Fibroblast of peridontal ligament (primary cell): ENCODE measurements around the gene CMSS1.

Source experiments
- DNase-seq: peaks from one replicate; pipeline ENCODE4 v3.0.0-alpha.2; 2010; ENCODE audit errors: extremely low read depth

The CMSS1 gene

DNA sequence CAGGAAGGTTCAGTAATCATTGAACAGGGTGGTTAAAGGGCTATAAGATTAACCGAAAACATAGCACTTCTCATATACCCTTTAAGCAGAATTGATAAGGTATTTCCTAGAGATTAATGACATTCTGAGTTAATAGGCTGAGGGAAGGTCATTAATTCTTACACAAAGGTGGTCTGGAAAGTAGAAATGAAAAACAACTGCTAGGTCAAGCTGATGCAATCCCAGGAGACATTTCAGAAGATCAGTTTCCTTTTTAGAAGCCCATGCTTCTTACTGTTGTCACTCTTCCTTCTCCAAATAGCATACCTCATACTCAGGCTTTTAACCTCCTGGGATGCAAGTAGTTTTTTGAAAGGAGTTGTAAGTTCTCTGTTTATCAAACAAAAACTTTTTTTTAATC lies 287.8 kb downstream of the CMSS1 start:
- DNase-seq: peak; percentile 39

DNA sequence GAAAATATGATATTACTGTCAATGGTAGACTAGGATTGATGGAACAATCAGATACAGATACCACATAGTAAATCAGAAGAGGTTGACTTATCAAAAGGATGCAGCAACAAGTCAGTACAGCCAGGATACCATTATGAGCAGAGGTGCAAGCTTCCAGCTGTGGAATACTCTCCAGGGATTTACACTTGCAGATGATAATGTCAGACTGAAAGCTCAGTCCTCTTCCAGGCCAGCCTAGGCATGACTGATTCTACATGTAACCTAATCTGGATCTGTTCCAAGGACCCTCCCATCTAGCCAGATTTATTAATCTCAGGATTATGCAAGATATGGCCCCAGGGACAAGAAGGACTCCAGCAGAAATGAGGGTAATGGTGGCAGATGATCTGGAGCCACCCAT lies 288.4 kb downstream of the CMSS1 start:
- DNase-seq: no peak

DNA sequence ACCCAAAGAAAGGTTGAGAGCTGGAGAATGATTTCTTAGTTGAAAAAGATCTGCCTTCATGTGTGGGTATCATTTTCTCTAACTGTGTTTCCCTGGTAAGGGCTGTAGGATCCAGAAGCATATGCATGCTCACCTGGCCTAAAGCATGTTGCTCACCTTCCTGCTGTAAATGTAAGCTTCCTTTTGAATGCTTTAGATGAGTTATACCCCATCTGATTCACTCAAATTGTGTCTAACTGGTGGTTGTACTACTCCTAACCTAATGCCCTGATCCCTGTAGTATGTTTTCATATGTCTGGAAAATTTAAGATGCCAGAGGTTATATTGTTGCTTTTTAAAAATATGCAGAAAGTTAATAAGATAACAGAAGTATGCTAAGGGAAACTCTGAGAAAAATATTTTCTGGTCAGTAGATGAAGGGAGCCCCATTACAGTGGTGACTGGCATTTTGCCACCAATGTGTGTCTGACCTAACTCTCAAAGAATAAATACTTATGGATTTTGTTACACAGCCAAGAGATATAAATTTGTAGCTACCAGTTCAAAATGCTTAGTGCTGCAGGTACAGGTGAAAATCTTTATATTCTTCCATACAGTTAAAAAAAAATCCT lies 289.0 kb downstream of the CMSS1 start:
- peak; percentile 46 for DNase-seq

DNA sequence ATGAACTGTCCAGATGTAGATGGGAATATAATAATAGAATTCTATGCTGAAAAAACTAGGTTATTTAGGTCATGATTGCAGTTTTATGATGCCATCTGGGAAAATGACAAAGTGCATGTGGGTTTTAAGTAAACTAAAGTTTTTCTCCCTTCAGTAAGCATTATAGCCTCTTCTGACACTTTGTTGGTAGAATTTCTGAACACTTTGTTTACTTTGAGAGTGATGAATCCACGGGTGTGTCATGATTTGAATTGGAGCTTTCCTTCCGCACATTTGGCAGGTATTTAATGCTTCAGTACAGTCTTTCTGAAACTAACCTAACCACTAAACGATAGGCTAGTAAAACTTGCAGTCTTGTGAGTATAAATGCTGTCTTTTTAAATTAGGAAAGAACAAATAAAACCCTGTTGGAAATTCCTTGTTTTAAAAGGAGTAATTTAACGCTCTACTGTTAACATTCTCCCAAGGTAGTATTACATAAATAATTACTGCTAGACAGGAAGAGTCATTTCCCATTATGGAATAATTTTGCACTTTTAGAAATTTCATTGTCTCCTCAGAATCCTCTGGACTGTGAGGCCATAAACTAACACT lies 289.7 kb downstream of the CMSS1 start:
- peak; percentile 61 for DNase-seq

DNA sequence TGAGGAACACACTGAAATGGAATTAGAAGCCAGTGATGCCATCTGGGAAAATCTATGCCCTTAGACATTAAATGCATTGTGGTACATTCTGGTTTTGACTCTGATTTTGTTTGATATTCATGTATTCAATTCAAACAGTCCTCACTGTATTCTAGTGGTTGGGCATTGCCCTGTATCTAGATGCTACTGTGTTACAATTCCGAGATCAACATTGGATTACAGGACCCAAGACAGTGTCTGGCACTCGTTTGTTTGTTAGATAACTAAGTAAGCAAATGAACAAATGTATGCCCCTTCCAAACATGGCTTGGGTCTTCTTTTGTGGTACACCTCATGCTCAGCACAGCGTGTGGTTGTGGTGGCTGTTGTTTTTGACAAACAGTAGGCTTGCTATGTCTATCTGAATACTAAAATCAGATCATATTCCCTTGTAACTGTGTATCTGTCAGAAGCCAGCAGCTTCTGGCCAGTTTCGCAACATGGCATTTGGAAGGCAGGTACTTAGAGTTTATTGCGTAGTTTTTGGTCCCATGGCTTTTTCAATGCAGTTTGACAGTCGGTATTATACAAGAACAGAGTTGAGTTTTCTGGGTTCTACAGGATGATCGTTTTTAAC lies 290.9 kb downstream of the CMSS1 start:
- no peak for DNase-seq

DNA sequence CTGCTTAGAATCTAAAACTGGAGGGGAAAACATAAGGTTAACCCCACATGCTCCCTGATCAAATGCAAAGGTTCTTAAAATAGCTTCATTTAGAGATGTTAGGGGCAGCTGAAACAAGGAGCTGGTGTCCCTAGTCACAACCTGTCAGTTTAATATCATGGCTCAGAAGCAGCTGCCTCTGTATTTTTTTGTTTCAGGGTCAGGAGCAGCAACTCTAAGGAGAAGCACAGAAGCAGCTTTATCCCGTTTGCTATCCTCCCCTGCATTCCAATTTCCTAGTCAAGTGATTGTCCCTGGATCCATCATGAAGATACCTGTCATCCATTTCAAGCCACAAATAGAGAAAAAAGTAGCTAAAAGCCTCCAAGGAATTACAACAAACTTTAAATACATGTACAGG lies 292.5 kb downstream of the CMSS1 start:
- no peak for DNase-seq

DNA sequence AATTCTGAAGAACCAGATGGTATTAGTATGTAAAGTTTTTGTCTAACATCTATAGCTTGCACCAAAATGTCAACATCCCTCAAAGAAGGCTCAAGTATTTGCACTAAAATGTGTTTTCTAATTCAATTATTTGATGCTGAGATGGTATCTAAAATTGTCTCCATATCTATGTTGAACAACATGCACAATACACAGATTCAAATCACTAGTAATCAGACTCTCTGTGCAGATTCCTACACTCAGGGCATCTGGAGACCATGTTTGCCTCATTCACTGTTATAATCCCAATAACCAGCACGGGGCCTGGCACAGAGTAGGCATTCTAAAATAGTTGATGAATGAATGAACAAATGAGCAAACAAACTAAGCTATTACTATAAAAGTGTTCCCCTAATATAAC lies 294.1 kb downstream of the CMSS1 start:
- no peak for DNase-seq

DNA sequence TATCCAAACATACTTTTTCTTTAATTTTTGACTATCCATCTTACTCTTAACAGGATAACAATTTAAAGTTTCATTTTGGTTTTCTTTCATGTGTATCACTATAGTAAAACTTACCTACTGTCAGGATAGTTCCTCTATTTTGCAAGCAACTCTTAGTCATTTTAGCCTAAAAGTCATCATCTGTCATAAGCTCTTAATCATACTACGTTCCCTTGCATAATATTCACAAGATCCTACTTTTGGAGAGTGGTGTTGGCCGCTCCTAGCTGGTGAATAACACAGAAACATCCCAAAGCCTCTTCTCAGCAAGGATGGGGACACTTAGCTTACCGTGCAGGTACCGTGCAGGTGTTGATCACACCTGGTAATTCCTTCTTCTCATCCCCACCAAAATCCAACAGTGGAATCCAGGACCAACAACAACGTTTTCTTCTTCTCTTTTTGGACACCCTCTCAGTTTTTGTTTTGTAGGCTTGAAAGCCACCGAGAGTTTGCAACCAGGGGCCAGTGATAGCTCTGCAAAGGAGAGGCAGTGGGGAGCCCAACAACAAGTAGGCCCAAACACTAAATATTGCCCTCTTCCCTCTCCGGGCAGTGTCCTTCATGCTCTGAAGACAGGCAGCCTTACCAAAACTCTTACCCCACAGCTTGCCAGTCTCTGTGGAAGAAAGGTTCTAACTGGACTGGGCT lies 296.2 kb downstream of the CMSS1 start:
- no peak for DNase-seq

DNA sequence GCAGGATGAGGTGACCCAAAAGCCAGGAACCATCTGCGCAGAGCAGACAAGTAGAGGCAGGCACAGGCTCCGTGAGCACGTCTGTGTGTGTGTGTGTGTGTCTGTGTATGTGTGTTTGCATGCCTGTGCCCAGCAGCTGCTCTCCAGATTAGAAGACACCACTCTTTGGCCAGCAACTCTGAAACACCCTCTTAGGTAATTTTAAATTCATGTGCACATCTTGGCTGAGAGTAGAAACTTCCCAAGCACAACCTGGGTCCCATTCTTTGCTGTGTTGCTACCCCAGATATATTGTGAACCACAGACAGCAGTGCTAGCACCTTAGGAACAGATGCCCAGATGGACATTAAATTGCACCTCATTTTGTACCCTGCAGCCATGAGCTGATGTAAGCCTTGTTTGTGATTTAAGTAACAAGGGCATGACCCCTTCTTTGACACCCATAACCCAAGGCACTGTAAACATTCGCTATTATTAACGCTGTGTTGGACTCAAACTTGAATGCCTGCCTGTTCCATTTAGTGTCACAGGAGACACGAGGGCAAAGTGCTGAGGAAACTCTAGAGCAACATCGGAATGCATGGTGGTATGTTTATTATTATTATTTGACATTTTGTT lies 296.9 kb downstream of the CMSS1 start, which contains the start of gene FILIP1L:
TSS of gene FILIP1L (minus strand) at position 89 of the 618 bp plus-strand sequence.
- no peak for DNase-seq

DNA sequence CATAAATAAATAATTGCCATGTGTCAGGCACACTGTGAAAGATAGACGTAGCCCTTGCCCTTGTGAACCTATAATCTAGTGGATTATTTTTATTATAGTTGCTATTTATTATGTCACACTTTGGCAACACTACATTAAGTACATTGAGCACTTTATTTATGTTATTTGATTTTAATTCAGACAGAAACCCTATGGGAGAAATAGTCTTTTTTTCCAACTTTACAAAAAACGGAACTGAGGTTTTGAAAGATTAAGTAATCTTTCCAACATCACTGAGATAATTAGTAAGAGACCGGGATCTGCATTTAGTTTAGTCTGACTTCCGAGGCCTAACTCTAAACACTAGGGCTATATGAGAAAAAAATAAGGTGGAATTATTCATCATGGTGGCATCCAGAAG lies 299.4 kb downstream of the CMSS1 start:
- DNase-seq: no peak

DNA sequence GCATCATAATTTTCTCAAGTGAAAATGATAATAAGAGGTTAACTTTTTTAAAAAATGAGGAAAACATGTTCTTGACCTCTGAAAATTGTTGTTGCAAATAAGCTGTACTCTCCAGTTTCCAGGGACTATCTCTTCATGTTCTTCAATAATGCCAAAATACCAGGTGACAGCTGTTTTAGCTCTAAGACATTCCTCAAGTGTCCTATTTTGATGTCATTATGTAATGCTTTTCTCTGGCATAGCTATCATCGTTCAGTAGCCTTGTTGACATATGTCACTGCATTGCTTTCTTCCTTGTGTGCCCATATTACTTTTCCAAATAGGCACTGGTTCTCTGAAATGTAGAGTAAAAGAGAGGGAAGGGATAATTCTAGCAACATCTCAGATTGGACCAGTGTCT lies 302.4 kb downstream of the CMSS1 start:
- DNase-seq: no peak

DNA sequence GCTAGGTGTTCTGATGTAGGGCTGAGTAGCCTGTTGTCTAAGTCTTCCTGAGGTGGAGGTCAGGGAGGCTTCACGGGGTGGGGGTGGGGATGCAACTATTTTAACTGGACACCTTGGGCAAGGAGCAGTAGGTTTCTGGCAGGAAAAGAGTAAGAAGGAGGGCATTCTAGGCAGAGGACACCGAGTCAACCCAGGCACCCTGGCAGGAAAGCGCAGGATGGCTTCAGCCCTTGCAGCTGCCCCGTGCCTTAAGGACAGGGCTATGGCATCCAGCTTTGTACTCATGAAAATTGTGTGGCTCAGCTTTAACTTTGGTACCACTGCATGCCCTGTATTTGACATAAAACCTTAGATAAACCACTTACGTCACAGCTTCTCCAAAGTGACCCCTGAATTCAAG lies 303.0 kb downstream of the CMSS1 start:
- DNase-seq: no peak

DNA sequence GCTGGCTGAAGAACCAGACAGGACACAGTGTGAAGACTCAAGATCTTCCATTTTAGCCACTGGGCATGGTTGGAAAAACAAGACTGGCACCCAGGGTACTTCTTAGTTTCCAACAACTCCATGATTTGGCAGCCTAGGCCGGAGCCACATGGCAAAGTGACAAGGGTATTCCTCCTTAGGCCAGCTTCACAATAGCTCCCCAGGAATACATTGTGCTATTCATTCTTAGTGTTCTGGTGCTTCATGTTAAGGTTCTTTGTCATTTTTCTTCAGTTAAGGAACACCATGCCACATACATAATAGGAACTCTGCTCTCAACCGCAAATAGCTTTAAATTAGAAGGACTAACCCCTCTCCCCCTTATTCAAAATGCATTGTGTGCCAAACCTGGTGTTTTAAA lies 304.7 kb downstream of the CMSS1 start:
- DNase-seq: no peak

DNA sequence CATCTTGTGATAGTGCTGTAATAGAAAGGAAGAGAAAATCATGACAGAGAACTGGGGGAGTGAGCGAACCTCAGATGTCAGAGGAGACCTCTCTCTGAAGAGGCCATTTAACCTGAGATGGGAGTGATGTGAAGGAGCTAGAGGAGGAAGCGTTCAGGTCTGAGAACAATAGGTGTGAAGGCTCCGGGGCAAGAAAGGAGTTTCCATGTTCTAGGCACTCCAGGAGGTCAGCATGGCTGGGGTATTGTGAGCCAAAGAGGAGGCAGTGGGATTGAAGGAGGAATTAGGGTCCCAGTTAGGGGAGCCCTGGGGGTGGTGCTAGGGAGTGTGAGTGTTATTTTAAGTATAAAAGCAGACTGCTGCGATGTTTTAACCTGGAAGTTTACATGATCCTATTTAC lies 305.4 kb downstream of the CMSS1 start:
- no peak for DNase-seq

DNA sequence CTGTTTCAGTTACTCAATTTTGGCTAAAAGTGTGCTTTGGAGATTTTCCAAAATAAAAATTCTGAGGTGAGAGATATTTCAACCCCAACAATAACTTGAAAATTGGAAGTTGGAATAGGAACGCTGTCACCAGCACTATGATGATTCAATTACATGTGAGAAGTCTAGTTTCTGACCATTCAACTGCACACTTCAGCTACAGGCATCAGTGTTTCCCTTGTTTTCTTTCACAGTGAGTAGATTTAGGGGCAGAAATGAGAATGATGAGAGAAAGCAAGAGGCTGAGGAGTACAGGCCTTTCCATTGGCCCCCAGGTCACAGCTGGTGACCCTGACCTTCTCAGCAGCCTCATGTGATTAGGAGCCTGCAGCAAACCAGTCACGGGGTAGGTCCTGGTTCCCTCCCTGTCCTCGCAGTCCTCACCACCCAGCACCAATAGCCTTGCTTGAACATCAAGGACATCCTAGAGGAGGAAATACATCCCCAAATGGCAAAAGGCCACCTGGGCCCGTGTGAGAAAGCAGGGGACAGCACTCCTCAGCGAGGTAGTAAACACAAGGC lies 306.6 kb downstream of the CMSS1 start:
- DNase-seq: no peak

DNA sequence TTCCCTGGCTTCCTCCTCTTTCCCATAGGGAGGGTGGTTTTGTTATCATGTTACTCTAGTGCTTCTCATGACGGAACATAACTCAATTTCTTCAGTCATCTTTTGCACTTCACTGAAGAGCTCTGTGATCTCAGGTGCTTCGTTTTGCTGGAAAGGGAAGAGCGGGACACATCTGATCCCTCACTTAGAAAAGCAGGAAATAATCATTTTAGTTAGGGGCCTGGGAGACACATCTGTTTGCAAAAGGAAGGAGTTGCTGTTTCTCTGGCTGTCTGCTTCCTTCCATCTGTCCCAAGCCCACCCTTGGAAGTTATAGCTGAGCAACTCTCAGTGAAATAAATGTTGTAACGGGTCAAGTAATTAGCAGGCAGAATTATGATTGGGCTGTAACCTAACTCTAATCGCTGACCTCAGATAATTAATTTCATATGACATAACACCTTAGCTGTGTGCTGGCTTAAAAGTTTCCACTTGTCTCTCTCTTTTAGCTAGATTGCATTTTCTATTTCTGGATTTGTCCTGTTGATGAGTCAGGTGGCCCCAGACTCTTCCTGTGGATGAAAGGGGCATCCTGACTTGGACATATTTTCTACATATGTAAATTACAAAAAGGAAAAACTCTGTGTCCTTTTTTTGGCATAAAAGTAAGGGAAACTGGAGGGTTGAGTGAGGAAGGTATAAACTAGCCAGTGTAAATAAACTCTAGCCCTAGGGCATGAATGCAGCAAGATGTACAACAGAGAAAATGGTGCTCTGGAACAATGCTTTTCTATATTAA lies 307.7 kb downstream of the CMSS1 start:
- peak; percentile 23 for DNase-seq

DNA sequence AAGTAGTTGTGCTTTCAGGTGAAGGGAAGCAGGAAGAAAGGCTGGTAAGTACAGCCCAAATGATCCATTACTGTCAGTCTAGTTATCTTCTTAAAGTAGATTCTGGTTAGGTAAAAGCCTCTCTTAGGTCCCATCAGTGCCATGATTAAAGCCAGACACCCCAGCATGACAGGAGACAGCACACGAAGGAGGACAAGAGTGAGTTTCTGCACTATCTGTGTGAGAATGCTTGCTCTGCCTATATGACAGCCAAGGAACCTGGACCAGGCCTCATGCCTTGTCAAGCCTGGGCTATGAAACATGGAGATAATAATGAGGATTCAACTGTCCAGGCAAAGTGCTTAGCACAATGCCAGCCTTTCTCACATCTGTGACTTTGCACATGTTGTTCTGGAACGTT lies 310.1 kb downstream of the CMSS1 start:
- DNase-seq: no peak

DNA sequence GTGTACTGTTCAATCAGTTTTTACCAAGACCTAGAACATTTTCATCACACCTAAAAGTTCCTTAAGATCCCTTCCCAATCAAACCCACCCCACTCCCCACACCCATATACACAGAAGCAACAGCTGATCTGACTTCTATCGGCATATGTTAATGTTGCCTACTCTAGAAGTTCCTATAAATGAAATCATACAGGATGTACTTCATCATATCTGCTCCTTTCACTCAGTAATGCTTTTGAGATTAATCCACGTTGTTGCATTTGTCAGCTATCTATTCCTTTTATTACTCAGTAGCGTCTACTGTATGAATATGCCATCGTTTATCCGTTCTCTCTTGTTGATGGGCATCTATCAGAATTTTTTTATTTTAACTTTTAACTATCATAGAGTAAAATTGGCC lies 310.9 kb downstream of the CMSS1 start:
- no peak for DNase-seq

DNA sequence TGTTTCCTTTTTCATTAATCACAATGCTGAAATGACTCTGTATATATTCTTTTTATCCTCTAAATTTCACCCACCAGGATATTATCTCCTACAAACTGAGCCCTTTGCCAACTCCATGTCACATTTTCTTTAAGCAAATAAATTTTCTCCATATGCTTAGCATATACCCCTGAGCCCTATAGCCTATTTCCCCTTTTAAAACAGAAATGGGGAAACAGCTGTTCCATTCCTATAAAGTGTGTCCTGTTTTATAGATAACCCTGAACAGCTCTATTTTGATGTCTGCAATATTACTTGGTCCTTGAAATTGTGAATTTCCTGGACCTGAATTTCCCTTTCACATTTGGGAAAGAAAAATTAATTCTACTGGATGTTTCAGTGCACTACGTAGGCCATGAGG lies 312.3 kb downstream of the CMSS1 start:
- no peak for DNase-seq

DNA sequence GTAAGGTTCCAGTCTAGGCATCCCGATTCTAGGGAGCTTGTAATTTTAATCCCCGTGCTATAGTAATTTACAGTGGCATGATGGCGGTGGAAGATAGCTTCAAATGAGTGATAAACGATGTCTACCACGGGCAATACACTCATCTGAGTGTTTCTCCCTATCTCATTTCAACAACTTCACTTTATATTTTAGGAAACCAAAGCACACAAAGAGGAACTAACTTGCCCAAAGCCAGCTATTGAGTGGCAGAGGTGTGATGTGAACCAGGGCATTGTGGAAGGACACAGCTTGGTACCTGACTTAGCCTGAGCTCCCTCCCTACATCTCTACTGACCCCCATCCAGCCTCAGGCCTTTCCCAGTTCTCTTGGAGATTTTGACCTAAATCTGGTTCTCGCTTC lies 313.6 kb downstream of the CMSS1 start:
- DNase-seq: no peak

DNA sequence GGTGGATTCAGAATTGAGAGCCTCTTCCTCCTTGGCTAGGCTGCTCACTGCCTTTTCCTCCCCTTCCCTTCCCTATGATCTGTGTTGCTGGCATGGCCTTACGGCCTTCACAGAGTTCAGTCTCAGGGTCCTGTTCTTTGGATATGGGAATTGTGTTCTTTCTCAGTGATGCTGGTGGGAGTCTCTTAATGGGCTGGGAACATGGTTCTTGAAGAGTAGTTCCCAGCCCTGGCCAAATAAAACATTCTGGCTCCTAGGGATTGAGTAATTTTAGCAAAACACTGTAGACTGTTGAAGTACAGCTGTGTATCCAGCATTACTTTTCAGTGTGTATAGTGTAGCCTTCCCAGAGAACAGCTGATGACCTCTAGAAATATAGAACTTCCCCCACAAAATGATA lies 319.3 kb downstream of the CMSS1 start:
- peak; percentile 63 for DNase-seq
